ENCODE data around the gene HMGB1.

The HMGB1 gene

DNA sequence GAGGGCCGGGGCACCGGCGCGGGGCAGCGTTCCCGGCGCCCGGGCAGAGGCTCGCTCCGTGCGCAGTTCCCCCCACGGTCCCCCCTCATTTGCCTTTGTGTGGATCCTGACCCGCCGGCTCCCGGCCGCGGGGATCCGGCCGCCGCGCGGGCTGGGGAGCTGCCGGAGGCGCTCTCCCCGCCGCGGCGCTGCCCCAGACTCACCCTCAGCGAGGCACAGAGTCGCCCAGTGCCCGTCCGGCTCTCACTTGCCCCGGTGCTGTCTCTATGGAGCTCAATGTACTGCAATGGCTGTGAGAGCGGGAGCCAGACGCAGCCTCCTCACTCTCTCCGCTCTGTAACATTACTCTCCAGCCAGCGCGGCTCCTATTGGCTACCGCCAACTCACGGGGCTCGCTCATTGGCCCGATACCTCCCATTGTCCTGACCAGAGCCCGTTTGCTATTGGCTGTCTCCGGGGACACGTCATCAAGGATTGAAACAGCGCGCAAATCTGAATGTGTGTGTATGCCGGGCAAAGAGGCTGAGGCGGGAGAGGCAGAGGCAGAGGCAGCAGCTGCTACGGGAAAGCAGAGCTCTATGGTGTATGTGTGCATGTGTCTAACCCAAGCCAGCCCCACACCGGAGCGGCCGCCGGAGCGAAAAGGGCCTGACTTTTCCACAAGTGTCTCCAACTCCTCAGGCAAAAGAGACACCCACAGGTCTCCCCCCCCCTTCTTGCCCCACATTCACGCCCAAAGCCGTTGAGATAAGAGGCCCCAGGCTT lies at the start of gene HMGB1:
TSS of gene HMGB1 (minus strand) at position 344 of the 765 bp plus-strand sequence. CDS start 2,256 bp downstream, outside the sequence.
- peak; percentile 100 for DNase-seq

DNA sequence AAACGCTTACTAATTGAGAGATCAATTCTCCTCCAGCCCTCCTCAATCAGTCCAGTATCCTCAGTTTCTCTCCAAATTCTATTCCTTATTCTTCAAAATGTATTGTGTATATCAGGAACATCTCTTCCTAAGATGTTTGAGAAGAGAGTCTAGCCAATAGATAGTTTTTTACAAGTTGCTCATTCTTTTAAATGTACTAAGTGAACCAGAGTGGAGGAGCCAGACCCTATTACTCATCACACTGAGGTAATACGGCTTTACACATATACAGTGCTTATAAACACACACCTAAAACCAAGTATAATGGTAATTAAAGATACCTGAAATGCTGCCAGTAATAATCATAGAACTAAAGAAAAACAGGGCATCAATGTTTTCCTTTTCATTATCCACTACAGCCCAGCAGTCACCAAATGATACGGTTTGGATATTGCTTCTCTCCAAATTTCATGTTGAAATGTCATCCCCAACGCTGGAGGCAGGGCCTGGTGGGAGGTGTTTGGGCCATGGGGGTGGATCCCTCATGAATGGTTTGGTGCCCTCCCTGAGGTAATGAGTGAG lies 45.2 kb upstream of the HMGB1 start:
- no peak for DNase-seq

DNA sequence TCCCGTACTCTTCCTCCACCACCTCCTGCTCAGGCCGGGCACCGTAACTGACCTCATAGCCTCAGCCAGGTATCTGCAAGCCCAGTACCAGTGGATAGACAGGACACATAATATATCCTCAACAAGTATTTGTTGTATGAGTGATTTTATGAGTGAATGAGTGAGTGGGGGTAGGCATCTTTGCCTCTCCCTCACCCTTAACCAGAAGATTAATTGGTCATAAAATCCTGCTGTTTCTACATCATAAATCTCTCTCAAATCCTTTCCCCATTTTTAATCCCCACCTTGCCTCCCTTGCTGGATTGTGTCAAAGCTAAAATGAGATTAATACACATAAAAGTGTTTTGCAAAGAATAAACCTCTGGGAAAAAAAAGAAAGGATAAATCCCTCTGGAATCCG lies 44.4 kb upstream of the HMGB1 start:
- peak; percentile 32 to 79 for DNase-seq

DNA sequence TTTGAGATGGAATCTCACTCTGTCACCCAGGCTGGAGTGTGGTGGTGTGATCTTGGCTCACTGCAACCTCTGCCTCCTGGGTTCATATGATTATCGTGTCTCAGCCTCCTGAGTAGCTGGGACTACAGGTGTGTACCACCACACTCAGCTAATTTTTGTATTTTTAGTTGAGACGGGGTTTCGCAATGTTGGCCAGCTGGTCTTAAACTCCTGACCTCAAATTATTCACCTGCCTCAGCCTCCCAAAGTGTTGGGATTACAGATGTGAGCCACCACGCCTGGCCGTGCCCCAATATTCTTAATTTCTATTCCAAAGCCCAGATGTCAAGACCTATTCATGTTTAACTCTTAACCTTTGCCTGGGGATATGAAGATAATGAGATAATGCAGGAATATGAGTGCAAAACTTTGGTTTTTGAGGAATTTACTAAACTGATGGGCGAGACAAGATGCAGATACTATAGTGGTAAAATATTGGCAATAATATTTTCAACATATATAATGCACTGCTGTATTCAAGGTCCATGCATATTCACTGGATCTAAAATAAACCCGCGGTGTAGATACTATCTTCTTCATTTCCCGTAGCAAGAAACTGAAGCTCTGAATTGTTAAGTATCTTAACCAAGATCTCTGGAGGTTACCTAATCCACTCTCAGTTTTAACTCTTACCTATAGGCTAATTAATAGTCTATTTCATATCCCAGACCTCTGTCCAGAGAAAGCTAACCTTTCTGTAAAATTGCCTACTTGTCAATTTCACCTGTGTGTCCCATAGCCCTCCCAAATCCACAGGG lies 43.7 kb upstream of the HMGB1 start:
- no peak for DNase-seq

DNA sequence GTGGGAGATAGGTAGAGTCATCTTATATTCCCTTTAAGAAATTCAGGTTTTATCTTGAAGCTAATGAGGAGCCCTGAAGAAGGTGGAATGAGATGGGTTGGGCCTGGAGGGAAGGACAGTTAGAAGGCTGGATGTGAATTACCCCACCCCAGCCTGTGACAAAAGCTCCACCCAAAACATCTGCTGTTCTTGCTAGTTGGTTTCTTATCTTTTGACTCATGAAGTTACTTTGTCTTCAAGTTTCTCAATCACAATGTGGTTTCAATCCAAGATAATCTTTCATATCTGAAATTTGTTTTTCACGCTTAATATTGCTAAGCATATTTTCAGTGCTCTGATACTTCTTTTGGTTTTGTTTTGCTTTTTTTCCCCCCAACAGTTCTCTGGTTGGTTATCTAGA lies 38.3 kb upstream of the HMGB1 start:
- no peak for DNase-seq

DNA sequence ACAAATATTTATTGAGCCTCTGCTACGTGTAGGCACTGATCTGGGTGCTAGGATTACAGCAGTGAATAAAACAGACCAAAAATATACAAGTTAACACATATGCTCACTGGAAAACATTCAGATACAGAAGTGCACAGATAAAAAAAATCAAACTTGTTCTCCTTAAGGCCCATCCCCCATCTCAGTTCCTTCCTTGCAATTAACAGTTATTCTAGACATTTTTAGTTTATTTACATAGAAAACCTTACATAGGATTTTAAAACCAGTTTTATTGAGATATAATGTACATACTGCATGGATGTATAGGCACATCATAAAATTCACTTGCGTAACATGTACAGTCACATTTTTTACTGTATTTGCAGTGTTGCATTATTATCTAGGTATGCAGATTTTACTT lies 36.5 kb upstream of the HMGB1 start:
- DNase-seq: no peak

DNA sequence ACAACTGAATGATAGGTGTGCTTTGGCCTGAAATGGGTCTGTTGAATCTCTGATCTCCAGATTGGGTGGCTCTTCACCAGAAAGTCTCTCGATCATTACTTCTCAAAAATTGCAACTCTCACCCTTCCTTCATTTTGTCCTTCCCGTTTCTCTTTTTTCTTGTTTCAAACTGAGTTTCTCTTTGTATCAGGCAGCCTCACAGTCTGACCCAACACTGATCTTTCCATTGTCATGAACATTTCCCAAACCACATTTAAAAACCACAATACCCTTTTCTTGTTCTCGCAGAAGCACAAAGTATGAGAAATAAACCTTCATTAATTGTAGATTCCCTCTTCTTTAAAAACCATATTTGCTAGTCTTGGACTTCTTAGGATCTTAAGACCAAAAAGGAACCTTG lies 33.6 kb upstream of the HMGB1 start:
- no peak for DNase-seq

DNA sequence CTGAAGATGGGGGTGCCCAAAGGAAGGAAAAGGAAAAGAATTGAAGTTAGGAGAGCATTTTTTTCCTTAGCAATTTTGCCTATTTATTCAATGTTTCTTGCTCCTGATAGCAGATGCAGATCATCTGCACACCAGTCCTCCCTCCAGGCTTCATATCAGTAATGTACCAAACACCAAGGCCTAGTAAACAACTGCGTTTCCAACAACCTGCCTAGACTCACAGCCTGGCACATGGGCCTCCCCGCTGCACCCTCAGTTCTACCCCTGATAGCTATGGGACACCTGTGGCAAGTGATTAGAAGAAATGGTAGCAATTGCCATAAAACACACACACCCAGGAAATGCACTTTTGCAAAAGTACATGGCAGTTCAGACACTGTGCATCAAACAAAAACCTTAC lies 30.4 kb upstream of the HMGB1 start:
- no peak for DNase-seq

DNA sequence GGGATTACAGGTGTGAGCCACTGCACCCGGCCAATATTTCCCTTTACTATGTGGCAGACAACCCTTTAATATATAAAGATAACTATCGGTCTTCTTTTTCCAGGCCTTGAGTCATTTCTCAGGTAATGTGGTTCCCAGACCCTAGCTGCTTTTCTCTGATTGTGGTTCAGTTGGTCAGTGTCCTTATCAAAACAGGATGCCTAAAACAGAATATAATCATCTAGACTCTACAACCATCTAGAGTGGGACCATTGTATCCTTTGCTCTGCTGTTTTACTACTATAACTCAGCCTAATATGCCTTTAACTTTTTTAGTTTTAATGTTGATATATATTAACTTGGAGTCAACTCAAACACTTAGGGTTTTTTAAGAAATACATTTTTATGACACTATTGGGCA lies 30.0 kb upstream of the HMGB1 start:
- DNase-seq: no peak

DNA sequence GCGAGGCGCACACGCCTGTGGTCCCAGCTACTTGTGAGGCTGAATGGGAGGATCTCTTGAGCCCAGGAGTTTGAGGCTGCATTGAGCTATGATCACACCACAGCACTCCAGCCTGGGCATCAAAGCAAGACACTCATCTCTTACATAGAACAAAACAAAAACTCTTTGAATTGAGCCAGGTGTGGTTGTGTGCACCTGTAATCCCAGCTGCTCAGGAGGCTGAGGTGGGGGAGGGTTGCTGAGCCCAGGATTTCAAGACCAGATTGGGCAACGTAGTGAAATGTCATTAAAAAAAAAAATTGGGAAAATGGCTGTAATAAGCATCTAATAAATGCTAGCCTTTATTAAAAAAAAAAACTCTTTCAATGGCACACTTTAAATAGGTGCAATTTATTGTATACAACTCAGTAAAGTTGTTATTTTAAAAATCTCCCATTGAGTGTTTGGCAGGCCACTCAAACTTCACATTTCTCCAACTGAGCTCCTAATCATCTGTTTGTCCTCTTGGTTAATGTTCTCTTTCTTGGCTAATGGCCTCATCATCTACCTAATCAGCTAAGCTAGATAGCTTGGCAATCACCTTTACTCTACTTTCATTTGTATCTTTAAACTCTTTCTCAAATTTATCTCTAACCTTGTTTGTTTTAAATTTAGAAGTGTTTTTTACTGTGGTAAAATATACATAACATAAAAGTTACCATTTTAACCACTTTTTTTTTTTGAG lies 28.1 kb upstream of the HMGB1 start:
- DNase-seq: no peak

DNA sequence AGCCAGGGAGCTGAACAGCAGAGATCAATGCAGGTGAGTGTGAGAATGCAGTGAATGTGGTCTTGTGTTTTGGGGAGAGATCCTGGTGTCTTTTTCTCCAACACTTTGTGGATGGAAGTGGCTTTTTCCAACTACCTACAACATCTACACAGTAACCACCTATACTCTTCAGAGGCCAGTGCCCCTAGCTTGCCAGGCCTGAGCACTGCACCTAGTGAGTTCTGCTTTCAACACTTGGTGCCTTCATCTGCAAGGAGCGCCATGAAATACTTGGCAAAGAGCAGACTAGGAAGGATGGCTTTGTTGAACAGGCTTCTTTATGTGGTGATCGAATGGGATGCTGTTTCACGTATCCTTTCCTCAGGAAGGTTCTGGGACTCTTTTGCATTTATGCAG lies 21.3 kb upstream of the HMGB1 start:
- no peak for DNase-seq

DNA sequence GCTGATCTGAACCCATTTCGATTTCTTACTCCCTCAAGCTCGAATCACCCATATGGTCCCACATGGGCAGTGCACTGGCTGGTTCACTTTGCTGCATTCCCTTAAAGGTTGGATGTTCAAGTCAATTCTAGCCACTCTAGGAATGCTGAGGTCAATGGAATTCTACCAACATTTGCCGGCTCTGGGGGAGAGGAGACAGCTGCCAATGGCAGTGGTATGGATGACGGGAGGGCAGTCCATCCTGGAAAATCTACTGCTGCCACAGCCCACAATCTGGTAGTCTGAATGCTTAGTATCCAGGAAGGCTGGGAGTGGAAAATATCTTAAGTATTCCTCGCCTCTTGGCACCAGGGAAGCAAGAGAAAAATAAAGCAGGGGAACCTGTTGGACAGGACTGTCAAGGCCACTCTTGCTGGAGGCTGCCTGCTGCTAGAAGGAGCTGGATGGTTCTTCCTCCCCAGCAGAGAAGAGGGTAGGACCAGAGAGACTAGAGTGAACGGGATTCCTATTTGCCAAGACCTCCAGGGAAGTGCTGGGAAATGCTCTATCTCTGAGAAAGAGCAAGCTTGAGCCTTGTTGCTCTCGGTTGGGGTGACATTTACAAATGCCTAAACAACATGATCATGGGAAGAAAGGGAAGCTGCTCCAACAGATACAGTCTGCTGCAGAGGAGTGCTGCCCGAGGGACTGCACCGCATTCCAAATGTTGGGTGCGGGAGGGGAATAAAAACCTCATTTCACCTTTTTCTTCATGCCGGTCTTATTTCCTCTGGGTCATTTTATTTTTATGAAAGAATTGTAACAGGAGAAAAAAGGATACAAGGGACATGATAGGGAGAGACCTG lies 20.7 kb upstream of the HMGB1 start:
- DNase-seq: no peak

DNA sequence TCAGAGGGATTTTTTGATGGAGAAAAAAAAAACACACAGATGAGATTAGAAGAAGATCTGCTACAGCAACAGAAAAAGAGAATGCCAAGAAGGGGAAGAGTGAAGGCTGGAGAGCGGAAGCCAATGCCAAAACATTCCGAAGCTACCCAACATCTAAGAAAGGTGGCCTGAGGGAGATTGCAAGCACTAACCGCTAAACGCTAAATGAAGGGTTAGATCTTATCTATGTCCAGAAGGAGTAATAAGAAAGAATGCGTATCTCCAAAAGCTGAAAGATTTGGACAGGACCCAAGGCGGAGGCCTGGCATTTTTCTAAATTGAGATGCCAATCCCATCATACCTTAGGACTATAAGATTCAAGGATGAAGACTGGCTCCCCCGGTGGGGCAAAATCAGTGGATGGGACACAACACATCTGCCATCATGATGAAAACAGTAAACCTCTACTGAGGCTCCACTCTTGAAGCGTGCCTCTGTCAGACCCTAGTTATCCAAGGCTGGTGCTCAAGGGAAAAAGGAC lies 15.6 kb upstream of the HMGB1 start:
- no peak for DNase-seq

DNA sequence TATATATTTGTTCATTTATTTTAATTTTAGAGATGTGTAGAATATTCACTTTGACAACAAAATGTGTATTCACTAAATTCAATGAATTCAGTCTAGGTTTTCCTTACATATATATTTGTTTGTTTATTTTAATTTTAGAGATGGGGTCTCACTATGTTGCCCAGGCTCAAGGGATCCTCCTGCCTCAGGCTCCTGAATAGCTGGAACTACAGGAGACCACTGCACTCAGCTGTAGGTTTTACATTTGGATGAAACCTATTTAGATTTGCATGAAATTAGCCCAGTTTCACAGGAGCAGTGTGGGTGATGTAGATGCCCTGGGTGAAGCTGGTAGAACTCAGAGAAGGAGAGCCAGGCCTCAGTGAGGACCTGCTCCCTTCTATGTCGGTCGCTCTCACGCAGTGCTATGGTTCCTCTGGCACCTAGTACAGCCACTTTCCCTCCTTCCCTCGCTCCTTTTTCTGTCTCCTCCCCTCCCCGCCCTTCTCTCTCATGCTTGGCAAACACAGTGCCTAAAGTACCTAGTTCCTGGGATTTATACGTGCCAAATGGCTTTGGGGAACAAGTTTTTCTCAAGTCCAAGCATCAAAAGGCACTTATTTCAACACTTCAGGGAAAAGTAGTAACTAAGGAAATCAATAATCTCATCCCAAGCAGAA lies 14.7 kb upstream of the HMGB1 start:
- no peak for DNase-seq

DNA sequence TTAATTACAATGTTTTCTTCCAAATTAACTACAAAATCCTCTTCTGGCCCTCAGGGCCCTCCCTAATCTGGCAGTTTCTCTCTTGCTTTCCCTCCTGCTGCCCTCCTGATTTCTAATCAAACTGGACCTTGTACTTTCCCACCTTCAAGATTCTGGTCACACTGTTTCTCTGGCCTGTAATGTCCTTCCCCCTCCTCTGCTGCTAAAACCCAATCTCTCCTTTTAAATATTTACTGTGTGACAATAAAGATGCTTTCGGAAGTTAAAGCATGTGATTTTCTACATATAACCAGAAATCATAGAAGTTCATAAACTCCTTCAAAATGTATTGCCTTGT lies 14.1 kb upstream of the HMGB1 start:
- DNase-seq: no peak

DNA sequence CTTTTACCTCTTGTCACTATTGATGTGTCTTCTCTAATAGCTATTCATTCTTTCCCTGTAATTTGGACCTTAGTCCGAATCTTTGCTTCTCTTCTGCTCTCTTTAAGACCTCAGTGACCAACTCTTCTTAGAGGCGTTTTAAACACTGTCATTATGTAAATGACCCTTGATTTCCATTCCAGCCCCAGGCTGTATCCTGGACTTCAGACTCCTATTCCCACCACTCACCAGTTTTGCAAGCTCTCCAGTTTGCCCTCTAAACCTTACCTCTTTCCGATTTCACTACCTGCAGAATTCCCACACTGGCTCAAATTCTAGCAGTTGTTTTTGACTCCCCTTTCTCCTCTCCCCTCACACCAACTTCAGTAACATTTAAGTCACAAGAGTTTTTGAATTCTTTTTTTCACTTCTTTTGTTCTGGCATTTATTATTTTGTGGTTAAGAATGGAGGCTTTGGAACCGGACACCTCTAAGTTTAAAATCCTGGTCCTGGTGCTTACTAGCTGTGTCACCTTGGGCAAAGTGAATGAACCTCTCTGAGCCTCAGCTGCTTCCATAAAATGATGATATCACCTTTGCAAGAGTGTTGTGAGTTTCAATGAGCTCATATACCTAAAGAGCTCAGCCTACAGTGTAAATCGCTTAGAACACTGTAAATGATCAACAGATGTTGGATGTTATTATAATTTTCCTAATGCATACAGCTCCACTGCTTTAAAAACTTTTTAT lies 13.6 kb upstream of the HMGB1 start:
- no peak for DNase-seq

DNA sequence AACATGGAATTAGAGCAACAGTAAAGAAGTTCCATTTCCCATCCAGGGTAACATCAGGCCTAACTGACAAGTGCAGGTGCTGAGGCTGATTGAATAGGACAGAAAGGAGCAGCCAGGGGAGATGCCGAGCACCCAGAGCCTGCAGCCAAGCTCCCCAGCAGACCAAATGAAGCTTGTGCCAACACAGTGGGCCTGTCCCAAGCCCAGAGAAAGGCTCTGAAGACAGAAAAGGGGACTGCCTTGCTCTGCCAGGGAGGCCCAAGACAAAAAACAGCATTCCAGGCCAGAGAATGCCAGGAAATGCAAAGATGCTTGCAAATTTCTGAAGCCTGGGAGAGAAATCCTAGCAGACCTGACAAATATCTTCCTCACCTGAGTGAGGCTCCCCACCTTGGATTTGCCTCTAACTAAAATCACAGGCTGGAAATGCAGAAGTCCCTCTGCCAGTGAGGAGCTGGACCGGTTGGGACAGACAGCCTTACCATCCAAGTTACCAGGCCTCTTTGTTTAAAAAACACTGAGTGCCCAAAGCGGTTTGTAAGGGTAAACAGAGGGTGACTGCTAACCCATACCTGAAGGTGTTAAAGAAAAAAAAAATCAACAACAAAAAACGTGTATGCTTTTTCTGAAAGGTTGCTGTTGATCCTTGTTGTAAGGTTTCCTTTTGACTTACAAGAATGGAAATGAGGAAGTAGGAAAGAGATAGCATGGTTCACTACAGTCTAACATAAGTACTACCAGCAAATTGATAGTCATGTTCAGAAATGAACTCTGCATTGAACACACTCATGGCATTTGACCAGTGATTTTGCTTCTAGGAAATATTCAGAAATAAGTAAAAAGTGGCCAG lies 11.8 kb upstream of the HMGB1 start:
- no peak for DNase-seq

DNA sequence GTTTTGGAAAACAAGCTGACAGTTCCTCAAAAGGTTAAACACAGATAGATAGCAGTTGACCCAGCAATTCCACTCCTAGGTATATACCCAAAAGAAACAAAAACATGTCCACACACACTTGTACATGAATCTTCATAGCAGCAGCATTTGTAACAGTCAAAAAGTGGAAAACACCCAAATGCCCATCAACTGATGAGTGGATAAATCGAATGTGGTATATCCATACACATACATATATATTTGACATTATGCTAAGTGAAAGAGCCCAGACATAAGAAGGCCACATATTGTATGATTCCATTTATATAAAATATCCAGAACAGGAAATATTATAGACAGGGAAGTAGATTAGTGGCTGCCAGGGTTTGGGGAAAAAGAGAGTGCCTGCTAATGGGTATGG lies 7.9 kb upstream of the HMGB1 start:
- DNase-seq: no peak

DNA sequence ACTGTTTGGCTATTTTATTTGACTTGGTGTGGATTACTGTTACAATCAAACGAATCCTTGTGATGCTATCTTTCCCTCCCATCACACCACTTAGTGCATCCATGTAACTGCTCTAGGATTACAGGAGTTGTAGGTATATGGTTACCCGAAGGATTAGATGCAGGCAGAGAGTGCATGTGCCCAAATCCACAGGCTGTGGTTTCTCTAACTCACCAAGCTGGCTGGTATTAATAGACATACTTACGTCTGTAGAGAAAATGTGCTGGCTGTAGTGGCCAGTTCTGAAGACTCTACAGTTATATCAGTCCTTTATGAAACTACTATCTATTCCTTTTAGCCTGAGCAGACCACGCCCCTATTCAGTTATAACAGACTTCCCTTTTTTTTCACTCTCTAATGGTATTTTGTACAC lies 1.1 kb upstream of the HMGB1 start:
- peak; percentile 80 to 95 for DNase-seq

DNA sequence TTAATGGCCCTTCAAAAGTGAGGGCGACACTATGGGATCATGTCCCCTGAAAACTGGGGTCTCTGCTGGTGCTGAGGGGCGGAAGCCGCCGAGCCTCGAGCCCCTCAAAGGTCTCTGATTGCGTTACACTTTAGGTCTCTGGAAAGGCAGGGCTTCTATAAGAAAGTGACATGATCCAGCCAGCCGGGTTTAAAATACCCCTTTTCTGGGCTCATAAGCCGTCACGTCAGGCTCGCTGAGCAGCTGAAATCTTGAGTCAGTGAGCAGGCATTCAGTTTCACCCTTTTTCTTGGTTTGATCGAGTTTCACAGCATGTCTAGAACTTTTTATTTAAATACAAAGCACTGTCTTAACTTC lies 600 bp upstream of the HMGB1 start:
- DNase-seq: peak; percentile 77 to 80

DNA sequence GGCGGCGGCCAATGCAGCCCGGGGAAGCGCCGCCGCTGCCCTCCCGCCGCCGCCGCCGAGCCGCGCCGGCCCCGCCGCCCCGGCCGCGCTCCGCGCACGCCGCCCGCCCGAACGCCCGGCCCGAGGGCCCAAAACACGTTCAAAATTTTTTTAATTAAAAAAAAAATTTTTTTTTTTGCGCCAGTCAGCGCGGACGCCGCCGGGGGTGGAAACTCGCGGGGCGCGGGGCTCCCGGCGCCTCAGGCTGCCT lies 468 bp downstream of the HMGB1 start:
- no peak for DNase-seq

Measured in NCI-H524 (cell line).